ENCODE data around the gene SH3BGRL3.

DNA sequence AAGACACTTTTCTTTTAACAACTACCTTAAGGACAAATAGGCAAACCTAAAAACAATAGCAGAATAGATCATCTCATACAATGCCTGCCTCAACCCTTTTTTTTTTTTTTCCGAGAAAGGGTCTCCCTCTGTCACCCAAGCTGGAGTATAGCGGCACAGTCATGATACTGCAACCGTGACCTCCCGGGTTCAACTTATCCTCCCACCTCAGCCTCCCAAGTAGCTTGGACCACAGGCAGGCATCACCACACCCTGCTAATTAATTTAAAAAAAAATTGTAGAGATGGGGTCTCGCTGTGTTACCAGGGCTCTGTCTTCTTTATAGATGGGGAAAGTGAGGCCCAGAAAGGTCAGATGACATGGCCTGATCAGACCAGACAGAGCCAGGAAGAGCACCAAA, 7.9 kb downstream of the SH3BGRL3 start:
- no peak for TF ChIP-seq EP300 (IDR thresholded peaks at IDR 0.05; ENCODE audit: low read depth)
- TF ChIP-seq CTCF (IDR thresholded peaks at IDR 0.05): no peak

Measured in transverse colon (tissue), 3 donors.